Right lobe of liver (tissue), 6 donors: Measurements from ENCODE around the gene SLC29A2. TPM values are rescaled to one million over a fixed set of nuclear protein-coding genes. Genes with fewer than 3 reads are reported as not detected.

Experiments used
- ATAC-seq, 4 donors: fragments of 200-7000 bp; cut with Tn5 transposase; one replicate each; pipeline ENCODE4 v1.9.1; 2020; ENCODE audit warnings: mild to moderate bottlenecking in 4 of 4, moderate library complexity in 4 of 4
- DNase-seq, 3 donors: peaks; one replicate each; pipeline ENCODE4 v3.0.0-alpha.2; 2020
- H3K27ac ChIP-seq, 3 donors: fragments of 200-600 bp; one replicate each; pipeline ENCODE4 v1.8.0; 2022
- H3K27me3 ChIP-seq, 2 donors: fragments of 200-600 bp; one replicate each; pipeline ENCODE4 v1.8.0; 2022
- H3K36me3 ChIP-seq, 4 donors: fragments of 200-600 bp; sonication (generic) in 1 of 4; one replicate each; pipeline versions ENCODE4 v1.5.1 to v1.8.0; 2017 to 2022; ENCODE audit warnings: control low read depth in 1 of 4
- H3K4me1 ChIP-seq, 4 donors: fragments of 200-600 bp; sonication (generic) in 1 of 4; one replicate each; pipeline versions ENCODE4 v1.5.1 to v1.8.0; 2017 to 2022; ENCODE audit warnings: control low read depth in 1 of 4
- H3K4me3 ChIP-seq, 3 donors: fragments of 200-600 bp; one replicate each; pipeline ENCODE4 v1.8.0; 2022
- H3K9me3 ChIP-seq, 4 donors: fragments of 200-600 bp; sonication (generic) in 1 of 4; one replicate each; pipeline versions ENCODE4 v1.5.1 to v1.8.0; 2017 to 2022; ENCODE audit warnings: control low read depth in 1 of 4
- CTCF ChIP-seq, 4 donors: fragments of 200-600 bp in 3 of 4; fragments of 450-650 bp in 1 of 4; IDR thresholded peaks; one replicate each; pipeline versions ENCODE4 v1.5.1 to v1.8.0; 2016 to 2022; ENCODE audit warnings: antibody characterized with exemption in 4 of 4, mild to moderate bottlenecking in 2 of 4
- POLR2A ChIP-seq: fragments of 450-650 bp; IDR thresholded peaks from one replicate; pipeline ENCODE4 v1.6.1; 2017; ENCODE audit warnings: antibody characterized with exemption, mild to moderate bottlenecking
- WGBS: methylation state at CpG from one replicate; pipeline ENCODE4 v1.1.6; 2018; ENCODE audit warnings: low coverage, low lambda C conversion rate; ENCODE audit not compliant: insufficient coverage; ENCODE audit errors: missing lambda C conversion rate; 5-methylcytosine and 5-hydroxymethylcytosine counted together
- intact Hi-C, 2 donors: fragments of 100-400 bp; cut with DNase I; formaldehyde crosslinking; loops; one replicate each; pipeline versions ENCODE4 v1.11.2 to v1.14.1; 2022
- total RNA-seq, 6 experiments: library from RNA; depleted of rRNA in 2 of 6; stranded (reverse); fragments of >200 nt in 2 of 6; fragmentation: NEBNext Ultra II Directional in 3 of 6; extraction: Animal tissue kit (Norgen Biotek cat#: 25700) in 3 of 6; gene quantifications; one replicate each; pipeline versions ENCODE4 v1.1.0 to v1.2.4, GENCODE V29; 2016 to 2023
- donor health status: DM: no; HTN: yes; CAD: no.
- donor health status: DM: no; HTN: no; CAD: no.
- donor health status: DM: no; HTN: no; CAD: no.
- donor health status: DM: no; HTN: yes; CAD: no.
- donor health status: DM: no; HTN: yes; CAD: no.

SLC29A2 gene
- total RNA-seq, 6 experiments from 2014 or later = 0.35 to 2.2 (median 1.1) TPM

DNA sequence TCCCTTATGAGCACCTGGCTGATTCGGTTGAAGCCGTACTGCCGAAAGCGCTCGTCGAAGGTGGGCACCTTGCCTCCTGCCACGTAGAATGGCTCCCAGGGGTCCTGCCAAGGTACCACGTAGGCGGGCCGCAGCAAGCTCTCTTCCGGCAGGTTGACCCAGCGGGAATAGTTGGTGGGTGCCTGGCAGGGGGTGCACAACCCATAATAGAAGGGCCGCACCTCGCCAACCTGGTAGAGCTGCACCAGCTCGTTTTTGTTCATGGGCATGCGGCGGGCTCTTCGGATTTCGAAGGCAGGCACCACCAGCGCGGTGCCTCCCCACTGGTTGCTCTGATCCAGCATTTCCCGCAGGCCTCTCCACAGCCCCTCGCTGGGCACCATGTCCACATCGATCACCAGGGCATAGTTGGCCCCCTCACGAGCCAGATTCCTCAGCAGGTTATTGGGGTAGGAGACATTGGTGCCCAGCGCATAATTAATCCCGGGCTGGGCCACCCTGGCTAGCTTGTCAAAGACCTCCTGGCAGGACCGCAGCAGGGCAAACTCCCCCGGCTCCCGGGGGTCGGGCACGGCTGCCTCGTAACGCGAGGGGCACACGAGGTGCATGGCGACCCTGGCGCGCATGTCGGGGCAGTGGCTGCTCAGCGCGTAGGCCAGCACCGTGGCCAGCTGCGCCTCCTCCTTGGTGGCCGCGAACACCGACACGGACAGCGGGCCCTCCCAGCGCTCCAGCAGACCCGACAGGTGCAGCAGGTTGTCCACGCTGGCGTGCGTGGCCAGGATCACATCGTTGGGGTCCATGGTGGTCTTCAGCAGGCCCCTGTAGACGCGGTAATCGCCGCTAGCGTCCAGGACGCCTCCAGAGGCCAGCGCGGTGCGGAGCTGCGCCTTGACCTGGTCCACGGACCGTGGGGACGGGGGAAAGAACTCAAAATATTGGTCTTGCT, 24.8 kb downstream of the SLC29A2 start:
- intact Hi-C loops = no loop called here
- WGBS = 41% methylated on average over 22 of the region's 68 CpGs
- Histone ChIP-seq H3K27ac (peak overlapping the region; percentile 57 to 62 (median 57)), H3K4me3 (peak overlapping the region; percentile 68 to 82 (median 73)), H3K9me3 (no peaks in the 10 kb centered on the region), H3K36me3 (no peaks in the 10 kb centered on the region), H3K4me1 (peaks cover 0 to 57% (median 15%) of the 10 kb centered on the region in 4 donors), H3K27me3 (no peaks in the 10 kb centered on the region)
- peak in 2 of 4 donors; percentile 3 to 9 for ATAC-seq
- TF ChIP-seq CTCF (IDR thresholded peaks at IDR 0.05) (no peak), POLR2A (no peak)
- no peak for DNase-seq

DNA sequence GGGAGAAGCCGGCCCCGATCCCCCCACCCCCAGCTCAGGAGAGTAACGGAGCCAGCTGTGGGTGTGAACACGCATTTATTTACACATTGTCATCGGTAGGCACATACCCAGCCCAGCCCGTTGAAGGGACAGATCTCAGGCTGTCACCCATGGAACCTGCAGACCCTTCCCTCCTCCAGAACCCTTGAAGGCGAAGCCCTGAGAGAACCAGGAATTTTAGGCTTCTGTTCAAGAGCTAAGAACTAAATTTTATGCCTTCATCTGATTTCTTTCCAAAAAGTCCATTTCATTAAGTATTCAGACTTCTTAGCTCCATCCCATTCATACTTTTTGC, 26.3 kb downstream of the SLC29A2 start:
- H3K27ac ChIP-seq = peak overlapping the region in 2 of 3 donors; percentile 11 to 33
- H3K4me1 ChIP-seq = peaks cover 0 to 48% (median 15%) of the 10 kb centered on the region in 4 donors
- DNase-seq = no peak
- 2% methylated on average over 6 of the region's 7 CpGs for WGBS
- no peaks in the 10 kb centered on the region for H3K27me3 ChIP-seq
- no peaks in the 10 kb centered on the region for H3K9me3 ChIP-seq
- H3K36me3 ChIP-seq = peaks cover 0 to 12% (median 4%) of the 10 kb centered on the region in 4 donors
- ATAC-seq = no peak
- H3K4me3 ChIP-seq = peak overlapping the region; percentile 92 to 100 (median 96)
- TF ChIP-seq CTCF (IDR thresholded peaks at IDR 0.05) = no peak
- no peak for TF ChIP-seq POLR2A
- intact Hi-C loops = no loop called here

DNA sequence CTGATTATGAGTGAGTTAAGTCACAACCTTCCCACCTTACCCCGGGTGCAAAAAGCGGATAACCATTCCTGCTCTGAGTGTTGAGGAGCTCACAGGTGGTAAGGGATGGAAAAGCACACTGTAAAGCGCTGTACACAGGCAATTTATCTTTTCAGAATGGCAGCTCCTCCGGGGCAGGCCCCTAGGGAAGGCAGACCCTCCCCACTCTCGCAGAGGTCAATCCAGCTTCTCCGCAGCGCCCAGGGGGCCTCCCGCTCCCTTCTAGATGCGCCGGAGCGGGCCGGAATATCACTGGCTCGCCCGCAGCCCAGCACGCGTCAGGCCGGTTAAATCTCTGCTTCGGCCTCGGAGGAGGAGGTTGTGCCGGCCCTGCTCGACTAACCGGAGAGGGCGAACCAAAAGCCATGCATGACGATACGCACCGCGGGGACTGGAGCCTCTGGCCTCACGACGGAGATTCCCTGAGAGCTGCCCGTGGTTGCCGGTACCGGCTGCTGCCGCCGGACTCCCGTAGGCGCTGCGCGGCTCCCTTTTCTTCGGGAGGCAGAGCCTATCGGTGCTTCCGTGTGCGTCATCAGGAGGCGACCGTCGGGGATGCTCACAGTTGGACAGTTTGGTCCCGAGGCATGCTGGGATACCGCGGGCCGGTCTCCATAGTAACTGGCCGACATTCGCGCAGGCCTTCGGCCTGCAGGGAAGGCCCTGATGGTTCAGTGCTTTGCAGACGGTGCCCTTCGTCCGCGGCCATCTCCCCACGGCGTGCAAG, 26.8 kb downstream of the SLC29A2 start, which contains the start of gene BRMS1:
BRMS1 (minus strand) TSS at position 555 of the 766 bp plus-strand sequence. CDS start 2,870 bp downstream, outside the sequence.
- under 1% methylated on average over 23 of the region's 59 CpGs for WGBS
- peaks cover 0 to 43% (median 13%) of the 10 kb centered on the region in 4 donors for H3K4me1 ChIP-seq
- H3K4me3 ChIP-seq = peak within 1 kb of the TSS; percentile 92 to 100 (median 96)
- H3K27me3 ChIP-seq = no peaks in the 10 kb centered on the region
- H3K36me3 ChIP-seq = peaks cover 0 to 17% (median 4%) of the 10 kb centered on the region in 4 donors
- ATAC-seq (peak; percentile 83 to 87 (median 85)), DNase-seq (peak; percentile 99)
- H3K9me3 ChIP-seq = no peaks in the 10 kb centered on the region
- intact Hi-C loops = no loop called here
- TF ChIP-seq CTCF (IDR thresholded peaks at IDR 0.05) = peak; percentile 5 to 30 (median 16)
- peak; percentile 82 for TF ChIP-seq POLR2A
- H3K27ac ChIP-seq = peak within 1 kb of the TSS; percentile 11 to 64 (median 52)

DNA sequence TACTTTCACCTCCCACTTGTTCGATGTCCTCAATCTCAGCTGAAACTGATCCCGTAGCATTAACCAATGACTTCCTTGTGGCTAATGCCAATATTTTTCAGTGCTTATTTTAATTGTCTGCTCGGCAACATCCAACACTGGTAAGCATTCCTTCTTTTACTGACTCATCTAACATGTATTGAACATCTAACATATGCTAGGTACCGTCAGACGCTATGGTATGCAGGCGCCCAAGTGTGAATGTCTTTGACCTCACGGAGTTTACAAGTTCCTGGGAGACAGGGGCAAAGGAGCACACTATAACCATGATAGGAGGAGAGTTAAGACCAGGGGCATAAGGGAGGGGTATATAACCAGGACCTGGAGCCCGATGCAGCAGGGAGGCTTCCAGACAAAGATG, 28.4 kb downstream of the SLC29A2 start:
- no peak overlapping the region for H3K4me3 ChIP-seq
- ATAC-seq = no peak
- intact Hi-C loops = no loop called here
- no peaks in the 10 kb centered on the region for H3K27me3 ChIP-seq
- 86% methylated on average over 8 of the region's 8 CpGs for WGBS
- H3K9me3 ChIP-seq = no peaks in the 10 kb centered on the region
- H3K36me3 ChIP-seq = peaks cover 0 to 23% (median 4%) of the 10 kb centered on the region in 4 donors
- peak in 1 of 3 donors; percentile 15 for DNase-seq
- peaks cover 0 to 29% (median 11%) of the 10 kb centered on the region in 4 donors for H3K4me1 ChIP-seq
- TF ChIP-seq CTCF (IDR thresholded peaks at IDR 0.05) = no peak
- TF ChIP-seq POLR2A = no peak
- no peak overlapping the region for H3K27ac ChIP-seq
